SU-DHL-6 (cell line): ENCODE data around the gene S100B.
"Not testable (repeated sequence)": the region's sequence is repeated elsewhere in the genome, so short reads cannot be mapped to it uniquely, and the experiment has no call there.

Experiments used
- H2AFZ ChIP-seq: fragments of 200-600 bp; sonication (generic); 2 replicates; pipeline ENCODE4 v1.6.1; 2014; ENCODE audit warnings: low read depth, mild to moderate bottlenecking, moderate library complexity, mixed read lengths, antibody characterized with exemption, low read length; ENCODE audit not compliant: severe bottlenecking
- H3F3A ChIP-seq: fragments of 200-600 bp; shearing (Covaris generic); 2 replicates; pipeline ENCODE4 v1.6.0; 2016; ENCODE audit warnings: antibody characterized with exemption, mild to moderate bottlenecking; ENCODE audit not compliant: insufficient read depth
- H3K27ac ChIP-seq: fragments of 200-600 bp; sonication (generic); 2 replicates; pipeline ENCODE4 v1.5.1; 2016; ENCODE audit warnings: low read depth, mild to moderate bottlenecking, low read length, moderate library complexity, mixed read lengths
- H3K27me3 ChIP-seq: fragments of 200-600 bp; sonication (generic), shearing (Covaris generic); 2 replicates; pipeline ENCODE4 v1.6.0; 2014; ENCODE audit warnings: mild to moderate bottlenecking, low read length
- H3K36me3 ChIP-seq: fragments of 200-600 bp; sonication (generic); 2 replicates; pipeline ENCODE4 v1.6.1; 2014; ENCODE audit warnings: mild to moderate bottlenecking, low read length, mixed read lengths
- H3K4me2 ChIP-seq: fragments of 300-600, 200-600 bp; shearing (Covaris generic), sonication (generic); 2 replicates; pipeline ENCODE4 v1.6.0; 2014; ENCODE audit warnings: low read length, low read depth, mild to moderate bottlenecking; ENCODE audit not compliant: poor library complexity, severe bottlenecking
- H3K4me3 ChIP-seq: fragments of 200-600 bp; sonication (generic); 2 replicates; pipeline ENCODE4 v1.5.1; 2014; ENCODE audit warnings: antibody characterized with exemption, low read length, mild to moderate bottlenecking, mixed read lengths; ENCODE audit not compliant: insufficient read depth, poor library complexity, severe bottlenecking
- H3K79me2 ChIP-seq: fragments of 200-600 bp; sonication (generic); 2 replicates; pipeline ENCODE4 v1.6.1; 2014; ENCODE audit warnings: mild to moderate bottlenecking, low read length, moderate library complexity; ENCODE audit not compliant: insufficient read depth
- H3K9ac ChIP-seq: fragments of 200-600 bp; sonication (generic); 2 replicates; pipeline ENCODE4 v1.7.0; 2014; ENCODE audit warnings: mild to moderate bottlenecking, low read length
- H3K9me2 ChIP-seq: fragments of 200-600 bp; sonication (generic); replicated peaks from 2 replicates; pipeline ENCODE4 v1.6.1; 2014; ENCODE audit warnings: low read length; ENCODE audit not compliant: insufficient read depth
- H3K9me3 ChIP-seq: fragments of 200-600 bp; sonication (generic); 2 replicates; pipeline ENCODE4 v1.6.1; 2014; ENCODE audit warnings: low read length, mixed read lengths; ENCODE audit not compliant: insufficient read depth
- H4K20me1 ChIP-seq: fragments of 200-600 bp; sonication (generic); 2 replicates; pipeline ENCODE4 v1.6.1; 2014; ENCODE audit warnings: low read depth, mild to moderate bottlenecking, antibody characterized with exemption, low read length, moderate library complexity, mixed read lengths
- EZH2phosphoT487 ChIP-seq: fragments of 200-600 bp; sonication (generic), shearing (Covaris generic); conservative IDR thresholded peaks from 2 replicates; pipeline ENCODE4 v1.6.1; 2018; ENCODE audit warnings: mild to moderate bottlenecking, antibody characterized with exemption, low read length, moderate library complexity, mixed read lengths
- TF ChIP-seq, protein P1 (sequence below): fragments of 200-600 bp; sonication (generic); IDR thresholded peaks from one replicate; pipeline ENCODE4 v1.5.1; 2017; ENCODE audit warnings: antibody characterized with exemption, mild to moderate bottlenecking, low read length, moderate library complexity; ENCODE audit not compliant: insufficient read depth, poor library complexity, severe bottlenecking

The S100B gene

DNA sequence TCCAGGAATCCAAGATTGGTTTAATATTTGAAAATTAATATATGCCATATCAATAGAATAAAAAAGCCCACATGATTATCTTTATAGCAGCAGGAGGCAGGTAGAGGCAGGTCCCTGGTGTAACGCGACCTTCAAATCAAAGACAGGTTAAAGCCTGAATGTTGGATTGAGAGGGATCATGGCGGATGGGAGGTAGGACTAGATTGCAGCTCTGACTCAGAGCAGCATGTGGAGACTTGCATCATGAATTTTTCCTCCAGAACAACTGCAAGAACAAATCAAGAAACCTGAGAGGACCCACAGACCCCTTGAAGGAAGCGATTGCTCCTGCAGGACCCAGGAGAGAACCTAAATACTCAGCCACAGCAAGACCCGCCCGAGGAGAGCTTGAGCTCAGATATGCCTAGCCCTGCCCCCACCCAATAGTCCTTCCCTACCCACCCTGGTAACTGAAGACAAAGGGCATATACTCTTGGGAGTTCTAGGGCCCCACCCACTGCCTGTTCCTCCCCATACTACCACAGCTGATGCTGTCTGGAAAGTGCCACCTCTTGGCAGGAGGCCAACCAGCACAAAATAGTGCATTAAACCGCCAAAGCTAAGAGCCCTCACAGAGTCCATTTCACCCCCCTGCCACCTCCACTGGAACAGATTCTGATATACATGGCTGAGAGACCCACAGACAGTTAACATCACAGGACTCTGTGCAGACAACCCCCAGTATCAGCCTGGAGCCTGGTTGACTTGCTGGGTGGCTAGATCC is 19.5 kb downstream of the S100B start:
- H3K9ac ChIP-seq, result no peak overlapping the region
- H3K79me2 ChIP-seq, result no peaks in the 10 kb centered on the region
- H3K36me3 ChIP-seq, result 0 out of 2 replicates have a peak, but pooled peaks cover 8% of the 10 kb centered on the region
- no peaks in the 10 kb centered on the region for H3F3A ChIP-seq
- no peak overlapping the region for H2AFZ ChIP-seq
- no peaks in the 10 kb centered on the region for H3K27me3 ChIP-seq
- H3K9me3 ChIP-seq, result no peaks in the 10 kb centered on the region
- H3K4me2 ChIP-seq, result no peak overlapping the region
- TF ChIP-seq, protein P1, sequence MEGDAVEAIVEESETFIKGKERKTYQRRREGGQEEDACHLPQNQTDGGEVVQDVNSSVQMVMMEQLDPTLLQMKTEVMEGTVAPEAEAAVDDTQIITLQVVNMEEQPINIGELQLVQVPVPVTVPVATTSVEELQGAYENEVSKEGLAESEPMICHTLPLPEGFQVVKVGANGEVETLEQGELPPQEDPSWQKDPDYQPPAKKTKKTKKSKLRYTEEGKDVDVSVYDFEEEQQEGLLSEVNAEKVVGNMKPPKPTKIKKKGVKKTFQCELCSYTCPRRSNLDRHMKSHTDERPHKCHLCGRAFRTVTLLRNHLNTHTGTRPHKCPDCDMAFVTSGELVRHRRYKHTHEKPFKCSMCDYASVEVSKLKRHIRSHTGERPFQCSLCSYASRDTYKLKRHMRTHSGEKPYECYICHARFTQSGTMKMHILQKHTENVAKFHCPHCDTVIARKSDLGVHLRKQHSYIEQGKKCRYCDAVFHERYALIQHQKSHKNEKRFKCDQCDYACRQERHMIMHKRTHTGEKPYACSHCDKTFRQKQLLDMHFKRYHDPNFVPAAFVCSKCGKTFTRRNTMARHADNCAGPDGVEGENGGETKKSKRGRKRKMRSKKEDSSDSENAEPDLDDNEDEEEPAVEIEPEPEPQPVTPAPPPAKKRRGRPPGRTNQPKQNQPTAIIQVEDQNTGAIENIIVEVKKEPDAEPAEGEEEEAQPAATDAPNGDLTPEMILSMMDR, result no peak
- no peak for TF ChIP-seq EZH2phosphoT487
- H3K27ac ChIP-seq, result no peak overlapping the region
- H3K9me2 ChIP-seq, result no peaks in the 10 kb centered on the region
- H4K20me1 ChIP-seq, result no peaks in the 10 kb centered on the region
- H3K4me3 ChIP-seq, result no peak overlapping the region

DNA sequence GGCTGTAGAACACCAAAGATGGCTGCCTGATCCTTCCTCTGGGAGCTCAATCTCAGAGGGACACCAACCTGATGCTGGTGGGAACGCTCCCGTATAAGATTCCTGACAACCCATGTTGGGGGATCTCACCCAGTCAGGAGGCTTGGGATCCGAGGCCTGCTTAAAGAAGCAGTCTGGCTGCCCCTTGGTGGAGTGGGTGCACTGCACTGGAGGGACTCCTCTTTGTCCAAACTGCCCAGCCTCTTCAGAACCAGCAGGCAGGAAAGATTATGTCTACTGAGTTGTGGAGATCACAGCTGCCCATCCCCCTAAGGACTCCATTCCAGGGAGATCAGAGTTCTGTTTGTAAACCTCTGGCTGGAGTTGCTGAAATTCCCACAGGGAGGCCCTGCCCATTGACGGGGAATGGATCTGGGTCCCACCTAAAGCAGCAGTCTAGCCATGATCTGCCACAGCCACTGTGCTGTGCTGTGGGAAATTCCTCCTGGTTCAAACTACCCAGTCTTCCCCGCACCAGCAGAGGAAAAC is 23.0 kb downstream of the S100B start:
- 0 out of 2 replicates have a peak, but pooled peaks cover 8% of the 10 kb centered on the region for H3K36me3 ChIP-seq
- no peak overlapping the region for H2AFZ ChIP-seq
- H3K4me2 ChIP-seq, result no peak overlapping the region
- H4K20me1 ChIP-seq, result no peaks in the 10 kb centered on the region
- H3F3A ChIP-seq, result no peaks in the 10 kb centered on the region
- H3K4me3 ChIP-seq, result no peak overlapping the region
- no peaks in the 10 kb centered on the region for H3K9me2 ChIP-seq
- no peaks in the 10 kb centered on the region for H3K27me3 ChIP-seq
- no peaks in the 10 kb centered on the region for H3K79me2 ChIP-seq
- no peak overlapping the region for H3K9ac ChIP-seq
- no peak overlapping the region for H3K27ac ChIP-seq
- peaks cover 4% of the 10 kb centered on the region; the same call in 1 of the 2 replicates for H3K9me3 ChIP-seq
- TF ChIP-seq EZH2phosphoT487, result no peak
- TF ChIP-seq, protein P1, result no peak

DNA sequence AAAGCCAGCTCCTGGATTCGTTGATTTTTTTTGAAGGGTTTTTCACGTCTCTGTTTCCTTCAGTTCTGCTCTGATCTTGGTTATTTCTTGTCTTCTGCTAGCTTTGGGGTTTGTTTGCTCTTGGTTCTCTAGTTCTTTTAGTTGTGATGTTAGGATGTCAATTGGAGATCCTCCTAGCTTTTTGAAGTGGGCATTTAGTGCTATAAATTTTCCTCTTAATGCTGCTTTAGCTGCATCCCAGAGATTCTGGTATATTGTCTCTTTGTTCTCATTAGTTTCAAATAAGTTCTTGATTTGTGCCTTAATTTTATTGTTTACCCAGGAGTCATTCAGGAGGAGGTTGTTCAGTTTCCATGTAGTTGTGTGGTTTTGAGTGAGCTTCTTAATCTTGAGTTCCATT is 25.5 kb downstream of the S100B start:
- H3K79me2 ChIP-seq, H3F3A ChIP-seq, H3K9ac ChIP-seq, H2AFZ ChIP-seq, H3K9me2 ChIP-seq, H3K4me2 ChIP-seq, H3K9me3 ChIP-seq, H3K27ac ChIP-seq, H3K36me3 ChIP-seq, H4K20me1 ChIP-seq, H3K4me3 ChIP-seq, H3K27me3 ChIP-seq: not testable (repeated sequence)

- H3F3A ChIP-seq, H3K27ac ChIP-seq, H3K4me3 ChIP-seq, H3K27me3 ChIP-seq, H3K4me2 ChIP-seq, H3K36me3 ChIP-seq, H3K9me3 ChIP-seq, H3K9me2 ChIP-seq, H3K9ac ChIP-seq, H4K20me1 ChIP-seq, H2AFZ ChIP-seq, H3K79me2 ChIP-seq: not testable (repeated sequence)
These were observed 27.1 kb downstream of the S100B start for GRCh38 chr21:46577786-46578185.
